ENCODE results near the gene TSC22D1.
"Not testable (repeated sequence)": the region's sequence is repeated elsewhere in the genome, so short reads cannot be mapped to it uniquely, and the experiment has no call there.

TSC22D1 gene

GRCh38 chr13:44575741-44576350 is at the start of gene TSC22D1:
TSS of gene TSC22D1 (minus strand) at chr13:44576330. CDS start at chr13:44576074, 256 bp downstream.
- Histone ChIP-seq H3K4me3 (peak within 1 kb of the TSS; percentile 56 to 91 (median 78)), H3K27ac (peak within 1 kb of the TSS; percentile 60 to 99 (median 95))

- Histone ChIP-seq H3K4me3 (no peak overlapping the region), H3K27ac (no peak overlapping the region)
These were observed 46.6 kb upstream of the TSC22D1 start for GRCh38 chr13:44622708-44623107.

GRCh38 chr13:44622261-44622660 is 46.1 kb upstream of the TSC22D1 start:
- no peak overlapping the region for H3K4me3 ChIP-seq
- no peak overlapping the region for H3K27ac ChIP-seq

GRCh38 chr13:44620057-44620456 is 43.9 kb upstream of the TSC22D1 start:
- Histone ChIP-seq H3K27ac (no peak overlapping the region), H3K4me3 (no peak overlapping the region)

GRCh38 chr13:44619651-44620050 is 43.5 kb upstream of the TSC22D1 start:
- H3K27ac ChIP-seq = no peak overlapping the region
- no peak overlapping the region for H3K4me3 ChIP-seq

- no peak overlapping the region for H3K4me3 ChIP-seq
These were observed 42.2 kb upstream of the TSC22D1 start for GRCh38 chr13:44618326-44618725.

GRCh38 chr13:44617648-44618047 is 41.5 kb upstream of the TSC22D1 start:
- no peak overlapping the region for H3K27ac ChIP-seq
- H3K4me3 ChIP-seq = no peak overlapping the region

More at GRCh38 chr13:44618326-44618725, 42.2 kb upstream of the TSC22D1 start:
- no peak overlapping the region for H3K27ac ChIP-seq

- Histone ChIP-seq H3K27ac (no peak overlapping the region), H3K4me3 (no peak overlapping the region)
These were observed 33.0 kb upstream of the TSC22D1 start for GRCh38 chr13:44609137-44609536.

- H3K27ac ChIP-seq = peak overlapping the region in 1 of 21 experiments; percentile 27
- H3K4me3 ChIP-seq = no peak overlapping the region
These were observed 29.6 kb upstream of the TSC22D1 start for GRCh38 chr13:44605721-44606120.

- no peak overlapping the region for H3K4me3 ChIP-seq
These were observed 29.1 kb upstream of the TSC22D1 start for GRCh38 chr13:44605275-44605674.

GRCh38 chr13:44601586-44601985 is 25.5 kb upstream of the TSC22D1 start:
- no peak overlapping the region for H3K27ac ChIP-seq
- no peak overlapping the region for H3K4me3 ChIP-seq

More at GRCh38 chr13:44605275-44605674, 29.1 kb upstream of the TSC22D1 start:
- peak overlapping the region in 1 of 21 experiments; percentile 27 for H3K27ac ChIP-seq

- not testable (repeated sequence) for H3K27ac ChIP-seq, H3K4me3 ChIP-seq
These were observed 17.9 kb upstream of the TSC22D1 start for GRCh38 chr13:44593861-44594592.

GRCh38 chr13:44592216-44592847 is 16.2 kb upstream of the TSC22D1 start:
- H3K4me3 ChIP-seq = no peak overlapping the region

GRCh38 chr13:44591316-44591715 is 15.2 kb upstream of the TSC22D1 start:
- Histone ChIP-seq H3K4me3 (no peak overlapping the region), H3K27ac (no peak overlapping the region)

More at GRCh38 chr13:44592216-44592847, 16.2 kb upstream of the TSC22D1 start:
- H3K27ac ChIP-seq = no peak overlapping the region

- Histone ChIP-seq H3K27ac (no peak overlapping the region), H3K4me3 (no peak overlapping the region)
These were observed 7.0 kb upstream of the TSC22D1 start for GRCh38 chr13:44583137-44583536.

GRCh38 chr13:44578067-44578400 is 1.9 kb upstream of the TSC22D1 start:
- H3K27ac ChIP-seq = peak overlapping the region; percentile 41 to 99 (median 95)

GRCh38 chr13:44577236-44578066 is 1.3 kb upstream of the TSC22D1 start:
- Histone ChIP-seq H3K4me3 (peak overlapping the region; percentile 56 to 91 (median 78)), H3K27ac (peak overlapping the region; percentile 60 to 99 (median 95))

More at GRCh38 chr13:44578067-44578400, 1.9 kb upstream of the TSC22D1 start:
- H3K4me3 ChIP-seq = peak overlapping the region; percentile 56 to 91 (median 78)

- peak overlapping the region; percentile 56 to 91 (median 78) for H3K4me3 ChIP-seq
- H3K27ac ChIP-seq = peak overlapping the region; percentile 60 to 99 (median 95)
These were observed 463 bp upstream of the TSC22D1 start for GRCh38 chr13:44576351-44577235.

- Histone ChIP-seq H3K27ac (peak overlapping the region in 7 of 21 experiments; percentile 34 to 97 (median 95)), H3K4me3 (peak overlapping the region in 6 of 7 experiments; percentile 56 to 89 (median 77))
These were observed 1.1 kb downstream of the TSC22D1 start for GRCh38 chr13:44575035-44575434.

Data from skin epidermis (tissue), 12 donors.